ENCODE results near the gene MFAP3.

Gene MFAP3

DNA sequence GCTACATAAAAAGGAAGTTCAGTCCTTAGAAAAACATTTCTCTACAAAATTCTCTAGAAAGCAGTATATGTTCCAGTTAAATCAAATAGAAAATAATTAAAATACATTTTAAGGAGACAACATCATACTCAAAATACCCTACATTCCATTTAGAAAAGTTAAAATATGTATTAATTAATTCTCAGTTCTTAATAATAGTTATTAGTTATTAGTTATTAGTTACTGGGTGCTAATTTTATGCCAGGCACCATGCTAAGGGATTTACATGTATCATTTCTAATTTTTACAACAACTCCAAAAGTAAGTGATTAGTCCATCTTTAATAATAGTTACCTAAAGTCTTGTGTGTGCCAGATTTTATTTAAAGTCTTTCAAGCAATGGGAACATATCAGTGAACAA is 38.1 kb upstream of the MFAP3 start:
- TF ChIP-seq, protein P1, sequence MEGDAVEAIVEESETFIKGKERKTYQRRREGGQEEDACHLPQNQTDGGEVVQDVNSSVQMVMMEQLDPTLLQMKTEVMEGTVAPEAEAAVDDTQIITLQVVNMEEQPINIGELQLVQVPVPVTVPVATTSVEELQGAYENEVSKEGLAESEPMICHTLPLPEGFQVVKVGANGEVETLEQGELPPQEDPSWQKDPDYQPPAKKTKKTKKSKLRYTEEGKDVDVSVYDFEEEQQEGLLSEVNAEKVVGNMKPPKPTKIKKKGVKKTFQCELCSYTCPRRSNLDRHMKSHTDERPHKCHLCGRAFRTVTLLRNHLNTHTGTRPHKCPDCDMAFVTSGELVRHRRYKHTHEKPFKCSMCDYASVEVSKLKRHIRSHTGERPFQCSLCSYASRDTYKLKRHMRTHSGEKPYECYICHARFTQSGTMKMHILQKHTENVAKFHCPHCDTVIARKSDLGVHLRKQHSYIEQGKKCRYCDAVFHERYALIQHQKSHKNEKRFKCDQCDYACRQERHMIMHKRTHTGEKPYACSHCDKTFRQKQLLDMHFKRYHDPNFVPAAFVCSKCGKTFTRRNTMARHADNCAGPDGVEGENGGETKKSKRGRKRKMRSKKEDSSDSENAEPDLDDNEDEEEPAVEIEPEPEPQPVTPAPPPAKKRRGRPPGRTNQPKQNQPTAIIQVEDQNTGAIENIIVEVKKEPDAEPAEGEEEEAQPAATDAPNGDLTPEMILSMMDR (IDR thresholded peaks at IDR 0.05), result no peak
- peaks cover 42% of the 10 kb centered on the region for H3K36me3 ChIP-seq
- H3K9me3 ChIP-seq, result no peaks in the 10 kb centered on the region
- no peak overlapping the region for H3K27ac ChIP-seq
- no peaks in the 10 kb centered on the region for H3K27me3 ChIP-seq
- no peak overlapping the region for H3K4me3 ChIP-seq (ENCODE audit: low read depth in 1 of 2, low read length in 1 of 2)
- H3K4me1 ChIP-seq (ENCODE audit: control insufficient read depth in 1 of 2, insufficient read depth in 1 of 2, low read depth in 1 of 2, low read length in 1 of 2), result no peaks in the 10 kb centered on the region

DNA sequence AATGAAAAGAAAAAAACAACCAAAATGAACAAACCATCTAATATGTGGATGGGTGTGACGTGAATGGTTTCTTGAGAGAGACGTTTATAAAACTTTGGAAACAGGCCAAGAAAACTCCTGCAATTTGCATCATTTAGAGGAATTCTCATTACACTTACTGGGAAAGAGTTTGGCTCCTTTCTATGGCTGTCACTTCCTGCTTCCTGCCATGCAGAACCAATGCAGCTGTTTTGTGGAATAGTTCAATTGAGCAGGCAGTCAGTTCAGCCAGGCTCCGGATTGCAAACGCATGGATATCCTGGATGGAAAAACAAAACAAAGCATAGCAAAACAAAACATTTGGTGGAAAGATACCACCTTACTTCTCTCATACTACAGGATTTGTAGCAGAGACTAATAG is 36.7 kb upstream of the MFAP3 start:
- Histone ChIP-seq H3K27ac (no peak overlapping the region), H3K4me3 (ENCODE audit: low read depth in 1 of 2, low read length in 1 of 2) (no peak overlapping the region), H3K27me3 (no peaks in the 10 kb centered on the region), H3K9me3 (no peaks in the 10 kb centered on the region), H3K36me3 (peaks cover 38% of the 10 kb centered on the region), H3K4me1 (ENCODE audit: control insufficient read depth in 1 of 2, insufficient read depth in 1 of 2, low read depth in 1 of 2, low read length in 1 of 2) (no peaks in the 10 kb centered on the region)
- TF ChIP-seq, protein P1 (IDR thresholded peaks at IDR 0.05), result no peak

DNA sequence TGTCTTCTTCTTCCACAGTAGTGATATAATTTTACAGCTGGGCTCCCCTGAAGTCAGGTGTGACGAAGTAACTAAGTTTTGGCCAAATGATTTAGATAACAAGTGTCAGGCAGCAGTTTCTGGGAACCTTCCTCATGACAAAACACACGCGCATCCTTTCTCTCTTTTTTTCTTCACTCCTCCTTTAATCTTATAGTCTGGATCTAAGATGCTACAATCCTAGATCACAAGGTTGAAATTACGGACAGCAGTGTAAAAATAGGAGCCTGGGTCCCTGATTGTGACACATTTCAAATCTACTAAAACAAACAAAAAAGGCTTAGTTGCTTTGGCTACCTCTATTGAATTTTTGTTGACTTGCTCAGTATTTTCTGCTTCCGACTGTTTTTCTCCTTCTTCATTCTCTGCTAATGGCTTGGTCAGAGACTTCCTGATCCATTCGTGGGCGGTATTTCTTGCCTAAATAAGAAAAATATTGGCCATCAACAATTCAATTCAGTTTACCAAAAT is 36.2 kb upstream of the MFAP3 start:
- no peaks in the 10 kb centered on the region for H3K4me1 ChIP-seq (ENCODE audit: control insufficient read depth in 1 of 2, insufficient read depth in 1 of 2, low read depth in 1 of 2, low read length in 1 of 2)
- TF ChIP-seq, protein P1 (IDR thresholded peaks at IDR 0.05), result no peak
- no peaks in the 10 kb centered on the region for H3K27me3 ChIP-seq
- no peaks in the 10 kb centered on the region for H3K9me3 ChIP-seq
- H3K4me3 ChIP-seq (ENCODE audit: low read depth in 1 of 2, low read length in 1 of 2), result no peak overlapping the region
- H3K36me3 ChIP-seq, result peaks cover 33% of the 10 kb centered on the region
- H3K27ac ChIP-seq, result no peak overlapping the region

DNA sequence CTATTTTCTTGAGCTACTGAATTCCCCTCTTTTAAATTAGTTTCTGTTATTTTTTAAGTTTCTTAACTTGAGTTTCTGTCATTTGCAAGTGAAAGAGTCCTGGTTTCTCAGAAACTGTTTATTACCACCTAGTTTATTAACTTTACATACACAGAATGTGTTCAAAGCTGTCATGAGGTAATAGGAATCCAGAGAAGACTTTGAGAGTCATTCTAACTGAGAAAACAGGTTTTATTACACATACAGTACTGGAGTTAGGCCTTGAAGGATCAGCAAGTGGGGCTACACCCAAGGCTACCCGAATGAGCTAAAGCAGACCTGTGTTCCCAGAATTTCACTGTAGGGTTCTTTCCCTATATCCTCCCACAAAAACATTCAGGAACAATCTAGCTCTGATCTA is 33.1 kb upstream of the MFAP3 start:
- no peaks in the 10 kb centered on the region for H3K27me3 ChIP-seq
- H3K36me3 ChIP-seq, result peaks cover 40% of the 10 kb centered on the region
- no peak overlapping the region for H3K27ac ChIP-seq
- TF ChIP-seq, protein P1 (IDR thresholded peaks at IDR 0.05), result no peak
- H3K4me3 ChIP-seq (ENCODE audit: low read depth in 1 of 2, low read length in 1 of 2), result no peak overlapping the region
- no peaks in the 10 kb centered on the region for H3K4me1 ChIP-seq (ENCODE audit: control insufficient read depth in 1 of 2, insufficient read depth in 1 of 2, low read depth in 1 of 2, low read length in 1 of 2)
- H3K9me3 ChIP-seq, result no peaks in the 10 kb centered on the region

DNA sequence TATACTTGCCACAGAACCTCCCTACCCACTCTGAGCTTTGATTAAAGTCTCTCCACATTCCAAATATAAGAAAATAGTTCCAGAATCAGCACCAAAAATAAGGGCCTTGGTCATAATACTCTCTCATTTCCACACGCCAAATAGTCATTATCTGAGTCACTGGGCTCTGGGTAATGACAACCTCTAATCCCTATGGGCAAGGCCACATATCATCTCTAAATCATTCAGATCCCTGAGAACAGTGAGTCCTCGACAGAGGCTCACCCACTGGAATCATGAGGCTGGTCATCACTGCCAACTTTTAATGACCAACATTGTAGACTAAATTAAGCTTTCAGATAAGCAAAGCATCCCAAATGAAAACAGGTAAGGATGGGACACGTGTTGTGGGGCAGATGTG is 28.1 kb upstream of the MFAP3 start:
- Histone ChIP-seq H3K4me1 (ENCODE audit: control insufficient read depth in 1 of 2, insufficient read depth in 1 of 2, low read depth in 1 of 2, low read length in 1 of 2) (no peaks in the 10 kb centered on the region), H3K9me3 (no peaks in the 10 kb centered on the region), H3K36me3 (peaks cover 32% of the 10 kb centered on the region), H3K4me3 (ENCODE audit: low read depth in 1 of 2, low read length in 1 of 2) (no peak overlapping the region), H3K27me3 (no peaks in the 10 kb centered on the region), H3K27ac (no peak overlapping the region)
- TF ChIP-seq, protein P1 (IDR thresholded peaks at IDR 0.05), result no peak
